Osteoblast (primary cell): ENCODE measurements around the gene NRG3. TPM values are rescaled to one million over a fixed set of nuclear protein-coding genes. Genes with fewer than 3 reads are reported as not detected.

Source experiments
- DNase-seq: peaks from one replicate; pipeline ENCODE4 v3.0.0; 2011; ENCODE audit warnings: low spot score, mixed read lengths; ENCODE audit not compliant: insufficient read length; ENCODE audit errors: missing footprints
- H2AFZ ChIP-seq: 2 replicates; pipeline ENCODE4 v1.6.0; 2011; ENCODE audit warnings: mild to moderate bottlenecking, low read length
- H3K27ac ChIP-seq: 2 replicates; pipeline ENCODE4 v1.5.1; 2011; ENCODE audit warnings: mild to moderate bottlenecking, low read depth, low read length, moderate library complexity
- H3K27me3 ChIP-seq: 2 replicates; pipeline ENCODE4 v1.6.0; 2012; ENCODE audit warnings: mild to moderate bottlenecking, control low read depth, inconsistent platforms, low read length, moderate library complexity; ENCODE audit not compliant: insufficient read depth
- H3K36me3 ChIP-seq: 2 replicates; pipeline ENCODE4 v1.5.1; 2011; ENCODE audit warnings: mild to moderate bottlenecking, low read length, control low read depth, moderate library complexity; ENCODE audit not compliant: insufficient read depth
- H3K4me1 ChIP-seq: 2 replicates; pipeline ENCODE4 v1.5.1; 2011; ENCODE audit warnings: mild to moderate bottlenecking, low read length, control low read depth, moderate library complexity; ENCODE audit not compliant: insufficient read depth
- H3K4me2 ChIP-seq: 2 replicates; pipeline ENCODE4 v1.6.0; 2011; ENCODE audit warnings: mild to moderate bottlenecking, low read length; ENCODE audit not compliant: insufficient read depth
- H3K4me3 ChIP-seq: fragments of 200-600 bp; sonication (generic); 3 replicates; pipeline ENCODE4 v1.5.1; 2012; ENCODE audit warnings: mild to moderate bottlenecking, low read length, inconsistent platforms; ENCODE audit not compliant: insufficient read depth
- H3K79me2 ChIP-seq: 2 replicates; pipeline ENCODE4 v1.6.0; 2012; ENCODE audit warnings: mild to moderate bottlenecking, low read length, control low read depth, inconsistent platforms; ENCODE audit not compliant: insufficient read depth
- H3K9me3 ChIP-seq: 2 replicates; pipeline ENCODE4 v1.5.1; 2011; ENCODE audit warnings: low read depth, low read length, control low read depth
- H4K20me1 ChIP-seq: 2 replicates; pipeline ENCODE4 v1.6.0; 2012; ENCODE audit warnings: mild to moderate bottlenecking, low read length, control low read depth; ENCODE audit not compliant: insufficient read depth
- total RNA-seq: library from RNA; depleted of rRNA; stranded (reverse); fragments of >200 nt; gene quantifications from 2 replicates; pipeline ENCODE4 v1.2.3, GENCODE V29; 2012
- TF ChIP-seq, protein P1 (sequence below): IDR thresholded peaks from 2 replicates; pipeline ENCODE4 v1.5.1; 2011; ENCODE audit warnings: mild to moderate bottlenecking, low read depth, low read length, moderate library complexity; ENCODE audit errors: extremely low read depth

NRG3 gene
- total RNA-seq, 1 donor, result not detected

DNA sequence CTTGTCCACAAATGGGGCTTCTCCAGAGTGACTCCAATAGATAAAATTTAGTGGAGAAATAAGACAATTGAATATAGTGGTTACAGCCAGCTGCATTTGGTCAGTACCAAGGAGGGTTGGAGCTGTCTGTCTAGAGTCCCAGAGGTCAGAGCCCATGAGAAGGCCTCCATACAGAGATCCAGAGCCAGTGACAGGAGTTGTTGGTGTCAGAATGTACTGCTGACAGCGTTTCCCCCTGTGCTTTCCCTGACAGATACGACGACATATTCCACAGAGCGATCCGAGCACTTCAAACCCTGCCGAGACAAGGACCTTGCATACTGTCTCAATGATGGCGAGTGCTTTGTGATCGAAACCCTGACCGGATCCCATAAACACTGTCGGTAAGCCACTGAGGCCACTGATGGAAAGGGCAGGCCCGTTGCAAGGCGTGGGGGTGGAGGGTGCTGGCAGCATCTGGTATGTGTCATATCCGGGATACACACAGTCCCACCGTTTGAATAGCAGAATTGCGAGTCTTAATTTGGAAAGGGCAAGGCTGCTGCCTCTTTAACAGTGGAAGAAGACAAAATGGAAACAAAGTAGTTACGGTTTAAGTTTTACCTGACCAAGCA lies 483.6 kb downstream of the NRG3 start:
- Histone ChIP-seq H3K27ac (no peak overlapping the region), H2AFZ (peak overlapping the region; percentile 93)
- TF ChIP-seq, protein P1, sequence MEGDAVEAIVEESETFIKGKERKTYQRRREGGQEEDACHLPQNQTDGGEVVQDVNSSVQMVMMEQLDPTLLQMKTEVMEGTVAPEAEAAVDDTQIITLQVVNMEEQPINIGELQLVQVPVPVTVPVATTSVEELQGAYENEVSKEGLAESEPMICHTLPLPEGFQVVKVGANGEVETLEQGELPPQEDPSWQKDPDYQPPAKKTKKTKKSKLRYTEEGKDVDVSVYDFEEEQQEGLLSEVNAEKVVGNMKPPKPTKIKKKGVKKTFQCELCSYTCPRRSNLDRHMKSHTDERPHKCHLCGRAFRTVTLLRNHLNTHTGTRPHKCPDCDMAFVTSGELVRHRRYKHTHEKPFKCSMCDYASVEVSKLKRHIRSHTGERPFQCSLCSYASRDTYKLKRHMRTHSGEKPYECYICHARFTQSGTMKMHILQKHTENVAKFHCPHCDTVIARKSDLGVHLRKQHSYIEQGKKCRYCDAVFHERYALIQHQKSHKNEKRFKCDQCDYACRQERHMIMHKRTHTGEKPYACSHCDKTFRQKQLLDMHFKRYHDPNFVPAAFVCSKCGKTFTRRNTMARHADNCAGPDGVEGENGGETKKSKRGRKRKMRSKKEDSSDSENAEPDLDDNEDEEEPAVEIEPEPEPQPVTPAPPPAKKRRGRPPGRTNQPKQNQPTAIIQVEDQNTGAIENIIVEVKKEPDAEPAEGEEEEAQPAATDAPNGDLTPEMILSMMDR, result no peak

GRCh38 chr10:82361256-82361655 lies 486.3 kb downstream of the NRG3 start:
- H3K4me3 ChIP-seq, result no peak overlapping the region
- no peaks in the 10 kb centered on the region for H4K20me1 ChIP-seq
- H2AFZ ChIP-seq, result no peak overlapping the region
- H3K9me3 ChIP-seq, result no peaks in the 10 kb centered on the region
- no peak overlapping the region for H3K4me2 ChIP-seq
- no peak overlapping the region for H3K27ac ChIP-seq
- H3K36me3 ChIP-seq, result no peaks in the 10 kb centered on the region
- H3K4me1 ChIP-seq, result peaks cover 2% of the 10 kb centered on the region
- TF ChIP-seq, protein P1, result no peak
- DNase-seq, result no peak
- no peaks in the 10 kb centered on the region for H3K27me3 ChIP-seq
- H3K79me2 ChIP-seq, result no peaks in the 10 kb centered on the region

More for the DNA sequence above, 483.6 kb downstream of the NRG3 start:
- no peaks in the 10 kb centered on the region for H3K27me3 ChIP-seq
- H3K36me3 ChIP-seq, result no peaks in the 10 kb centered on the region
- H3K79me2 ChIP-seq, result no peaks in the 10 kb centered on the region
- H3K4me3 ChIP-seq, result peak overlapping the region; percentile 60
- no peaks in the 10 kb centered on the region for H3K9me3 ChIP-seq
- DNase-seq, result no peak
- H4K20me1 ChIP-seq, result no peaks in the 10 kb centered on the region
- peak overlapping the region; percentile 60 for H3K4me2 ChIP-seq
- H3K4me1 ChIP-seq, result peaks cover 2% of the 10 kb centered on the region

DNA sequence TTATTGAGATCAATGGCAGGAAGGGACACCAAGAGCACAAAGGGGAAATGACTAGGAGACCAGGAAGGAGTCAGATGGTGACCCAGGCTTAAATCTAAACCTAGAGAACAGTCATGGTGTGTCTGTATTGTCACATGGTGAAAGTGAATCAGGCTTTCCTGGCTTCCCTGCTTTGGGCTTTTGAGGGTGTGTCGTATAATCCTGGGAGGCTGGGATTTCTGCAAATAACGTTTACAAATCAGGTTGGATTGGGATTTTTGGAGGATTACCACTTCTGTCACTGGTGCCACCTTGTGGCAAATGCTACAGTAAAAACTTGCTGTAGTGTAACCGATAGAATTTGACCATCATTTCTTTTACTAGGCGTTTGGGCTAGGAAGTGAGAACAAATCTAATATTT lies 502.6 kb downstream of the NRG3 start:
- no peaks in the 10 kb centered on the region for H4K20me1 ChIP-seq
- H3K79me2 ChIP-seq, result no peaks in the 10 kb centered on the region
- no peak overlapping the region for H3K4me3 ChIP-seq
- no peaks in the 10 kb centered on the region for H3K9me3 ChIP-seq
- DNase-seq, result no peak
- H3K4me1 ChIP-seq, result no peaks in the 10 kb centered on the region
- no peaks in the 10 kb centered on the region for H3K27me3 ChIP-seq
- H3K4me2 ChIP-seq, result no peak overlapping the region
- TF ChIP-seq, protein P1, result peak; percentile 11
- H3K27ac ChIP-seq, result no peak overlapping the region
- no peak overlapping the region for H2AFZ ChIP-seq
- no peaks in the 10 kb centered on the region for H3K36me3 ChIP-seq

- H2AFZ ChIP-seq, result no peak overlapping the region
- no peaks in the 10 kb centered on the region for H3K27me3 ChIP-seq
- no peak for DNase-seq
Observed at GRCh38 chr10:82378146-82378545, 503.2 kb downstream of the NRG3 start.

More at GRCh38 chr10:82378146-82378545, 503.2 kb downstream of the NRG3 start:
- Histone ChIP-seq H3K4me3 (no peak overlapping the region), H3K4me1 (no peaks in the 10 kb centered on the region), H3K27ac (no peak overlapping the region), H3K79me2 (no peaks in the 10 kb centered on the region), H3K9me3 (no peaks in the 10 kb centered on the region), H4K20me1 (no peaks in the 10 kb centered on the region), H3K36me3 (no peaks in the 10 kb centered on the region), H3K4me2 (no peak overlapping the region)
- TF ChIP-seq, protein P1, result no peak
